ENCODE data around the gene CCDC34.
"Not testable (repeated sequence)": the region's sequence is repeated elsewhere in the genome, so short reads cannot be mapped to it uniquely, and the experiment has no call there.

The CCDC34 gene

GRCh38 chr11:27361649-27362431 lies 1.2 kb downstream of the CCDC34 start:
- DNase-seq: no peak

- no peak for DNase-seq
Observed at GRCh38 chr11:27358296-27358695, 4.7 kb downstream of the CCDC34 start.

GRCh38 chr11:27357250-27357649 lies 5.8 kb downstream of the CCDC34 start:
- DNase-seq: no peak

GRCh38 chr11:27356624-27357222 lies 6.3 kb downstream of the CCDC34 start:
- no peak for DNase-seq

- DNase-seq: no peak
Observed at GRCh38 chr11:27355575-27356104, 7.4 kb downstream of the CCDC34 start.

- no peak for DNase-seq
Observed at GRCh38 chr11:27354359-27354965, 8.6 kb downstream of the CCDC34 start.

GRCh38 chr11:27353593-27354358 lies 9.2 kb downstream of the CCDC34 start:
- DNase-seq: no peak

GRCh38 chr11:27352781-27353180 lies 10.2 kb downstream of the CCDC34 start:
- DNase-seq: no peak

- DNase-seq: no peak
Observed at GRCh38 chr11:27350511-27350910, 12.5 kb downstream of the CCDC34 start.

GRCh38 chr11:27349919-27350318 lies 13.1 kb downstream of the CCDC34 start:
- no peak for DNase-seq

GRCh38 chr11:27348340-27348873 lies 14.6 kb downstream of the CCDC34 start:
- no peak for DNase-seq

- DNase-seq: no peak
Observed at GRCh38 chr11:27347359-27348339, 15.4 kb downstream of the CCDC34 start.

GRCh38 chr11:27339941-27340340 lies 23.1 kb downstream of the CCDC34 start:
- no peak for DNase-seq

GRCh38 chr11:27334764-27335163 lies 28.3 kb downstream of the CCDC34 start:
- DNase-seq: not testable (repeated sequence)

- DNase-seq: no peak
Observed at GRCh38 chr11:27331981-27332380, 31.0 kb downstream of the CCDC34 start.

GRCh38 chr11:27330633-27331270 lies 32.3 kb downstream of the CCDC34 start:
- no peak for DNase-seq

GRCh38 chr11:27329867-27330632 lies 33.0 kb downstream of the CCDC34 start:
- DNase-seq: no peak

GRCh38 chr11:27328614-27329013 lies 34.4 kb downstream of the CCDC34 start:
- no peak for DNase-seq

- not testable (repeated sequence) for DNase-seq
Observed at GRCh38 chr11:27327064-27327463, 36.0 kb downstream of the CCDC34 start.

- not testable (repeated sequence) for DNase-seq
Observed at GRCh38 chr11:27322196-27322595, 40.8 kb downstream of the CCDC34 start.
